Liver (tissue), 9 donors: Measurements from ENCODE around the gene STT3B. TPM values are rescaled to one million over a fixed set of nuclear protein-coding genes. Genes with fewer than 3 reads are reported as not detected.

Experiments used
- DNase-seq: peaks from one replicate; pipeline ENCODE4 v3.0.0-alpha.2; 2017; ENCODE audit warnings: low spot score
- H3K27ac ChIP-seq, 2 donors: one replicate each; pipeline ENCODE4 v1.7.0; 2013; ENCODE audit warnings: inconsistent platforms in 2 of 2, low read length in 2 of 2, control low read depth in 1 of 2, low read depth in 1 of 2, mild to moderate bottlenecking in 1 of 2
- H3K27me3 ChIP-seq, 4 donors: one replicate each; pipeline versions ENCODE4 v1.6.1 to v1.7.0; 2013; ENCODE audit warnings: low read length in 3 of 4, inconsistent platforms in 1 of 4, mild to moderate bottlenecking in 1 of 4, moderate library complexity in 1 of 4; ENCODE audit not compliant: control insufficient read depth in 4 of 4, insufficient read depth in 4 of 4
- H3K36me3 ChIP-seq, 4 donors: one replicate each; pipeline versions ENCODE4 v1.6.1 to v1.7.0; 2013; ENCODE audit warnings: low read length in 3 of 4, mild to moderate bottlenecking in 3 of 4, low read depth in 1 of 4, moderate library complexity in 1 of 4; ENCODE audit not compliant: control insufficient read depth in 4 of 4, insufficient read depth in 3 of 4
- H3K4me1 ChIP-seq, 4 donors: one replicate each; pipeline versions ENCODE4 v1.6.1 to v1.7.0; 2013; ENCODE audit warnings: low read length in 3 of 4, mild to moderate bottlenecking in 3 of 4, moderate library complexity in 1 of 4; ENCODE audit not compliant: control insufficient read depth in 4 of 4, insufficient read depth in 4 of 4
- H3K4me3 ChIP-seq, 3 donors: one replicate each; pipeline versions ENCODE4 v1.6.1 to v1.7.0; 2013; ENCODE audit warnings: low read length in 3 of 3, control low read depth in 1 of 3, low read depth in 1 of 3, mild to moderate bottlenecking in 1 of 3
- H3K9ac ChIP-seq, 2 donors: one replicate each; pipeline ENCODE4 v1.7.0; 2013; ENCODE audit warnings: low read length in 2 of 2, mild to moderate bottlenecking in 2 of 2, moderate library complexity in 2 of 2, control low read depth in 1 of 2, low read depth in 1 of 2
- H3K9me3 ChIP-seq, 4 donors: one replicate each; pipeline versions ENCODE4 v1.6.1 to v1.7.0; 2013; ENCODE audit warnings: low read length in 3 of 4; ENCODE audit not compliant: control insufficient read depth in 4 of 4
- EGR1 ChIP-seq, 2 donors: IDR thresholded peaks; 2 replicates each; pipeline ENCODE4 v1.6.1; 2016 to 2018; ENCODE audit warnings: antibody characterized with exemption in 2 of 2, low read depth in 2 of 2
- FOXA1 ChIP-seq: IDR thresholded peaks from 2 replicates; pipeline ENCODE4 v1.6.1; 2016; ENCODE audit warnings: antibody characterized with exemption
- FOXA2 ChIP-seq: IDR thresholded peaks from 2 replicates; pipeline ENCODE4 v1.6.1; 2016; ENCODE audit warnings: antibody characterized with exemption
- HNF4A ChIP-seq, 2 donors: conservative IDR thresholded peaks; 2 replicates each; pipeline ENCODE4 v1.6.1; 2016; ENCODE audit warnings: antibody characterized with exemption in 2 of 2, mild to moderate bottlenecking in 2 of 2
- HNF4G ChIP-seq: IDR thresholded peaks from 2 replicates; pipeline ENCODE4 v1.6.1; 2016; ENCODE audit warnings: antibody characterized with exemption
- NR2F2 ChIP-seq: IDR thresholded peaks from 2 replicates; pipeline ENCODE4 v1.6.1; 2016; ENCODE audit warnings: antibody characterized with exemption
- RAD21 ChIP-seq, 2 donors: IDR thresholded peaks; 2 replicates each; pipeline ENCODE4 v1.6.1; 2016; ENCODE audit warnings: antibody characterized with exemption in 2 of 2, mild to moderate bottlenecking in 2 of 2
- RXRA ChIP-seq, 2 donors: IDR thresholded peaks; 2 replicates each; pipeline ENCODE4 v1.6.1; 2017 to 2018; ENCODE audit warnings: antibody characterized with exemption in 2 of 2, mild to moderate bottlenecking in 1 of 2
- SP1 ChIP-seq: IDR thresholded peaks from 2 replicates; pipeline ENCODE4 v1.6.1; 2018; ENCODE audit warnings: antibody characterized with exemption, mild to moderate bottlenecking
- TAF1 ChIP-seq: conservative IDR thresholded peaks from 2 replicates; pipeline ENCODE4 v1.6.1; 2016; ENCODE audit warnings: antibody characterized with exemption, mild to moderate bottlenecking
- YY1 ChIP-seq: IDR thresholded peaks from 2 replicates; pipeline ENCODE4 v1.6.1; 2016; ENCODE audit warnings: antibody characterized with exemption, mild to moderate bottlenecking
- WGBS: extraction: QIAGEN DNeasy Blood & Tissue Kit; methylation state at CpG from one replicate; pipeline ENCODE4 v1.1.7; 2013; 5-methylcytosine and 5-hydroxymethylcytosine counted together
- polyA plus RNA-seq, 2 donors: library from polyadenylated mRNA; stranded (reverse) in 1 of 2; unstranded in 1 of 2; fragments of 200-250 nt in 1 of 2; fragments of >200 nt in 1 of 2; fragmentation: Nextera tagmentation in 1 of 2; extraction: Ambion mirVana in 1 of 2; gene quantifications; one replicate each; pipeline versions ENCODE4 v1.2.1 to v1.2.3, GENCODE V29; 2013 to 2015
- total RNA-seq, 2 donors: library from RNA; depleted of rRNA; stranded (reverse); fragments of >200 nt; gene quantifications; one replicate each; pipeline ENCODE4 v1.2.3, GENCODE V29; 2014
- TF ChIP-seq, protein P1 (sequence below): IDR thresholded peaks from 2 replicates; pipeline ENCODE4 v1.6.1; 2016; ENCODE audit warnings: antibody characterized with exemption
- TF ChIP-seq, protein P2 (sequence below): IDR thresholded peaks from 2 replicates; pipeline ENCODE4 v1.6.1; 2016; ENCODE audit warnings: antibody characterized with exemption
- TF ChIP-seq, protein P3 (sequence below): IDR thresholded peaks from 2 replicates; pipeline ENCODE4 v1.6.1; 2016; ENCODE audit warnings: antibody characterized with exemption, mild to moderate bottlenecking
- TF ChIP-seq, protein P4 (sequence below): IDR thresholded peaks from 2 replicates; pipeline ENCODE4 v1.6.1; 2016; ENCODE audit warnings: antibody characterized with exemption
- donor health status: healthy.
- donor health status: healthy.
- donor health status: healthy.
- donor health status: healthy.
- donor health status: healthy.

Gene STT3B
- total and polyA plus RNA-seq, 4 donors = 23.9 to 128 (median 85.5) TPM

- H3K9me3 ChIP-seq = no peaks in the 10 kb centered on the region
- no peak overlapping the region for H3K9ac ChIP-seq
- no peaks in the 10 kb centered on the region for H3K36me3 ChIP-seq
- DNase-seq = no peak
- WGBS = 92% methylated on average over 3 of the region's 3 CpGs
- H3K27ac ChIP-seq = no peak overlapping the region
- H3K4me1 ChIP-seq = peaks cover 0 to 8% (median 6%) of the 10 kb centered on the region in 4 donors
- H3K27me3 ChIP-seq = no peaks in the 10 kb centered on the region
- no peak overlapping the region for H3K4me3 ChIP-seq
- TF ChIP-seq, protein P1, sequence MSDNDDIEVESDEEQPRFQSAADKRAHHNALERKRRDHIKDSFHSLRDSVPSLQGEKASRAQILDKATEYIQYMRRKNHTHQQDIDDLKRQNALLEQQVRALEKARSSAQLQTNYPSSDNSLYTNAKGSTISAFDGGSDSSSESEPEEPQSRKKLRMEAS = no peak
- TF ChIP-seq, protein P2, sequence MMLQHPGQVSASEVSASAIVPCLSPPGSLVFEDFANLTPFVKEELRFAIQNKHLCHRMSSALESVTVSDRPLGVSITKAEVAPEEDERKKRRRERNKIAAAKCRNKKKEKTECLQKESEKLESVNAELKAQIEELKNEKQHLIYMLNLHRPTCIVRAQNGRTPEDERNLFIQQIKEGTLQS = no peak
Measured at GRCh38 chr3:31502803-31503221, 29.9 kb upstream of the STT3B start.

DNA sequence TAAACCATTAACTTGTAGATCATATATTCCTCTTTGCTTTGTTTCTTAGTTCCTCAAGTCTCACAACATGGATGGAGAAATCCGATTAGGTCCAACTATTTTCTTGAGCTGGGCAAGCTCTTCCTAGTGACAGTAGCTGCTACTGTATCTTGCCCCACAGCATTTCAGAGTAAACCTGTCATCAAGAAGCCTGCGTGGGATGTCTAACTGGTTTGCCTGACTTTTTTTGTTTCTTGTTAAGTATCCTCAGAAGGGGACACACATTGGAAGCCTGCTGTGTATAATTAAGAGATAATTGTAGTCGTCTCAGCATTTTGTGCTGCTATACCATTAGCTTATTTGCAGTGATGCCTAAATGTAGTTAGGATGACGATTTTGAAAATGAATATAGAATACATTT lies 29.3 kb upstream of the STT3B start:
- no peaks in the 10 kb centered on the region for H3K27me3 ChIP-seq
- H3K4me1 ChIP-seq = peaks cover 0 to 8% (median 6%) of the 10 kb centered on the region in 4 donors
- no peaks in the 10 kb centered on the region for H3K9me3 ChIP-seq
- no peak overlapping the region for H3K4me3 ChIP-seq
- H3K27ac ChIP-seq = no peak overlapping the region
- WGBS = 74% methylated on average over 4 of the region's 4 CpGs
- H3K36me3 ChIP-seq = no peaks in the 10 kb centered on the region
- DNase-seq = no peak
- TF ChIP-seq, protein P2 = no peak
- TF ChIP-seq HNF4G (no peak), SP1 (no peak), EGR1 (IDR thresholded peaks at IDR 0.05; ENCODE audit: low read depth in 2 of 2) (no peak), HNF4A (conservative IDR thresholded peaks at IDR 0.05) (no peak), RAD21 (IDR thresholded peaks at IDR 0.05) (no peak), FOXA2 (no peak)
- TF ChIP-seq, protein P3, sequence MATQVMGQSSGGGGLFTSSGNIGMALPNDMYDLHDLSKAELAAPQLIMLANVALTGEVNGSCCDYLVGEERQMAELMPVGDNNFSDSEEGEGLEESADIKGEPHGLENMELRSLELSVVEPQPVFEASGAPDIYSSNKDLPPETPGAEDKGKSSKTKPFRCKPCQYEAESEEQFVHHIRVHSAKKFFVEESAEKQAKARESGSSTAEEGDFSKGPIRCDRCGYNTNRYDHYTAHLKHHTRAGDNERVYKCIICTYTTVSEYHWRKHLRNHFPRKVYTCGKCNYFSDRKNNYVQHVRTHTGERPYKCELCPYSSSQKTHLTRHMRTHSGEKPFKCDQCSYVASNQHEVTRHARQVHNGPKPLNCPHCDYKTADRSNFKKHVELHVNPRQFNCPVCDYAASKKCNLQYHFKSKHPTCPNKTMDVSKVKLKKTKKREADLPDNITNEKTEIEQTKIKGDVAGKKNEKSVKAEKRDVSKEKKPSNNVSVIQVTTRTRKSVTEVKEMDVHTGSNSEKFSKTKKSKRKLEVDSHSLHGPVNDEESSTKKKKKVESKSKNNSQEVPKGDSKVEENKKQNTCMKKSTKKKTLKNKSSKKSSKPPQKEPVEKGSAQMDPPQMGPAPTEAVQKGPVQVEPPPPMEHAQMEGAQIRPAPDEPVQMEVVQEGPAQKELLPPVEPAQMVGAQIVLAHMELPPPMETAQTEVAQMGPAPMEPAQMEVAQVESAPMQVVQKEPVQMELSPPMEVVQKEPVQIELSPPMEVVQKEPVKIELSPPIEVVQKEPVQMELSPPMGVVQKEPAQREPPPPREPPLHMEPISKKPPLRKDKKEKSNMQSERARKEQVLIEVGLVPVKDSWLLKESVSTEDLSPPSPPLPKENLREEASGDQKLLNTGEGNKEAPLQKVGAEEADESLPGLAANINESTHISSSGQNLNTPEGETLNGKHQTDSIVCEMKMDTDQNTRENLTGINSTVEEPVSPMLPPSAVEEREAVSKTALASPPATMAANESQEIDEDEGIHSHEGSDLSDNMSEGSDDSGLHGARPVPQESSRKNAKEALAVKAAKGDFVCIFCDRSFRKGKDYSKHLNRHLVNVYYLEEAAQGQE = no peak
- TF ChIP-seq, protein P4, sequence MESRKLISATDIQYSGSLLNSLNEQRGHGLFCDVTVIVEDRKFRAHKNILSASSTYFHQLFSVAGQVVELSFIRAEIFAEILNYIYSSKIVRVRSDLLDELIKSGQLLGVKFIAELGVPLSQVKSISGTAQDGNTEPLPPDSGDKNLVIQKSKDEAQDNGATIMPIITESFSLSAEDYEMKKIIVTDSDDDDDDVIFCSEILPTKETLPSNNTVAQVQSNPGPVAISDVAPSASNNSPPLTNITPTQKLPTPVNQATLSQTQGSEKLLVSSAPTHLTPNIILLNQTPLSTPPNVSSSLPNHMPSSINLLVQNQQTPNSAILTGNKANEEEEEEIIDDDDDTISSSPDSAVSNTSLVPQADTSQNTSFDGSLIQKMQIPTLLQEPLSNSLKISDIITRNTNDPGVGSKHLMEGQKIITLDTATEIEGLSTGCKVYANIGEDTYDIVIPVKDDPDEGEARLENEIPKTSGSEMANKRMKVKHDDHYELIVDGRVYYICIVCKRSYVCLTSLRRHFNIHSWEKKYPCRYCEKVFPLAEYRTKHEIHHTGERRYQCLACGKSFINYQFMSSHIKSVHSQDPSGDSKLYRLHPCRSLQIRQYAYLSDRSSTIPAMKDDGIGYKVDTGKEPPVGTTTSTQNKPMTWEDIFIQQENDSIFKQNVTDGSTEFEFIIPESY = no peak
- H3K9ac ChIP-seq = no peak overlapping the region

DNA sequence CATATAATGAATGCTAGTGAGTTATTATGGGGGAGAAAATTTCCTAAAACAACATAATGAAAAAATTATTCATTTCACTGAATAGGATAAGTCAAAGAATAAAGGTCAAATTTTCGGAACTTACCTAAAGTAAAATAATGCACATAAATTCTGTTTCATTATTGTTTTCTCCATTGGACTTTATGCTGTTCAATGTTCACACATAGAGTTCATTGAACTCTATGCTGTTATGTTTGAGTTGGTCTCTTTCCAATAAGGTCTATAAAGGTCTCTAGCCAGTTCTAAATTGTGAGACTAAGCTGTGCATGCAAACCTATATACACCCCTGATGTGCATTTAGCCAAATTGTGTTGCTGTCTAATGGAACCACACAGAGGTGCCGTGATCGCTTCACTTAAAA lies 28.5 kb upstream of the STT3B start:
- H3K9me3 ChIP-seq = no peaks in the 10 kb centered on the region
- no peak overlapping the region for H3K4me3 ChIP-seq
- no peak for DNase-seq
- peaks cover 0 to 8% (median 6%) of the 10 kb centered on the region in 4 donors for H3K4me1 ChIP-seq
- no peak overlapping the region for H3K9ac ChIP-seq
- H3K36me3 ChIP-seq = no peaks in the 10 kb centered on the region
- no peak overlapping the region for H3K27ac ChIP-seq
- H3K27me3 ChIP-seq = no peaks in the 10 kb centered on the region
- TF ChIP-seq RAD21 (IDR thresholded peaks at IDR 0.05) (no peak), FOXA1 (peak; percentile 21), HNF4G (peak; percentile 81), NR2F2 (no peak), TAF1 (no peak), HNF4A (conservative IDR thresholded peaks at IDR 0.05) (peak; percentile 84 to 92), YY1 (no peak), FOXA2 (peak; percentile 20), RXRA (IDR thresholded peaks at IDR 0.05) (peak; percentile 87 to 90), SP1 (peak; percentile 25)
- TF ChIP-seq, protein P2 = no peak
- TF ChIP-seq, protein P3 = no peak
- 65% methylated on average over 3 of the region's 3 CpGs for WGBS
